H9 (cell line): ENCODE data around the gene TMEM200A. TPM values are rescaled to one million over a fixed set of nuclear protein-coding genes. Genes with fewer than 3 reads are reported as not detected.

Experiments
- DNase-seq: peaks from one replicate; pipeline ENCODE4 v3.0.0-alpha.2; 2017
- H2AFZ ChIP-seq: one replicate; pipeline ENCODE4 v1.6.1; 2013; ENCODE audit warnings: mild to moderate bottlenecking, low read length, control low read depth, moderate library complexity
- H2AK5ac ChIP-seq: 2 replicates; pipeline ENCODE4 v1.6.1; 2013; ENCODE audit warnings: low read length, control low read depth, mixed read lengths; ENCODE audit not compliant: insufficient read length
- H2BK120ac ChIP-seq: one replicate; pipeline ENCODE4 v1.6.1; 2013; ENCODE audit warnings: low read depth, mild to moderate bottlenecking, low read length, control low read depth, inconsistent platforms; ENCODE audit not compliant: poor library complexity, severe bottlenecking
- H2BK12ac ChIP-seq: 2 replicates; pipeline ENCODE4 v1.6.1; 2013; ENCODE audit warnings: low read length, control low read depth, mixed read lengths, low read depth; ENCODE audit not compliant: insufficient read length
- H2BK15ac ChIP-seq: 2 replicates; pipeline ENCODE4 v1.6.1; 2013; ENCODE audit warnings: low read depth, low read length, control low read depth
- H2BK20ac ChIP-seq: one replicate; pipeline ENCODE4 v1.6.1; 2013; ENCODE audit warnings: low read depth, mild to moderate bottlenecking, low read length, control low read depth, inconsistent platforms; ENCODE audit not compliant: poor library complexity, severe bottlenecking
- H2BK5ac ChIP-seq: 2 replicates; pipeline ENCODE4 v1.6.1; 2013; ENCODE audit warnings: low read length, control low read depth, mixed read lengths; ENCODE audit not compliant: insufficient read length
- H3K14ac ChIP-seq: 2 replicates; pipeline ENCODE4 v1.6.1; 2013; ENCODE audit warnings: low read length, control low read depth; ENCODE audit not compliant: insufficient read depth
- H3K18ac ChIP-seq: 2 replicates; pipeline ENCODE4 v1.6.1; 2013; ENCODE audit warnings: low read depth, mild to moderate bottlenecking, mixed read lengths, low read length, control low read depth; ENCODE audit not compliant: insufficient read length
- H3K23ac ChIP-seq: 2 replicates; pipeline ENCODE4 v1.6.1; 2013; ENCODE audit warnings: low read length, control low read depth, mixed read lengths, low read depth; ENCODE audit not compliant: insufficient read length
- H3K23me2 ChIP-seq: 2 replicates; pipeline ENCODE4 v1.6.1; 2013; ENCODE audit warnings: low read depth, mild to moderate bottlenecking, mixed read lengths, low read length, control low read depth; ENCODE audit not compliant: insufficient read length, poor library complexity, severe bottlenecking
- H3K27ac ChIP-seq: 2 replicates; pipeline ENCODE4 v1.5.1; 2013; ENCODE audit warnings: low read length, control low read depth, mixed read lengths, low read depth; ENCODE audit not compliant: insufficient read length
- H3K27me3 ChIP-seq: 2 replicates; pipeline ENCODE4 v1.6.1; 2013; ENCODE audit warnings: low read length, control low read depth, inconsistent platforms; ENCODE audit not compliant: insufficient read depth
- H3K4ac ChIP-seq: 2 replicates; pipeline ENCODE4 v1.6.1; 2013; ENCODE audit warnings: low read depth, mild to moderate bottlenecking, control low read depth, inconsistent platforms, low read length, moderate library complexity
- H3K4me1 ChIP-seq: 2 replicates; pipeline ENCODE4 v1.6.1; 2013; ENCODE audit warnings: low read length, control low read depth, inconsistent platforms; ENCODE audit not compliant: insufficient read depth
- H3K4me2 ChIP-seq: 2 replicates; pipeline ENCODE4 v1.6.1; 2013; ENCODE audit warnings: low read length, control low read depth, mixed read lengths; ENCODE audit not compliant: insufficient read length, insufficient read depth
- H3K56ac ChIP-seq: 2 replicates; pipeline ENCODE4 v1.6.1; 2013; ENCODE audit warnings: low read depth, mild to moderate bottlenecking, mixed read lengths, low read length, control low read depth; ENCODE audit not compliant: insufficient read length
- H3K79me1 ChIP-seq: 2 replicates; pipeline ENCODE4 v1.6.1; 2013; ENCODE audit warnings: low read depth, mild to moderate bottlenecking, moderate library complexity, low read length, control low read depth, inconsistent platforms; ENCODE audit not compliant: insufficient read depth, poor library complexity, severe bottlenecking
- H3K79me2 ChIP-seq: 2 replicates; pipeline ENCODE4 v1.6.1; 2013; ENCODE audit warnings: low read length, control low read depth, inconsistent platforms; ENCODE audit not compliant: insufficient read depth
- H3K9ac ChIP-seq: 2 replicates; pipeline ENCODE4 v1.6.1; 2013; ENCODE audit warnings: low read length, control low read depth, mixed read lengths; ENCODE audit not compliant: insufficient read length; ENCODE audit errors: extremely low read depth
- H3K9me3 ChIP-seq: one replicate; pipeline ENCODE4 v1.6.1; 2013; ENCODE audit warnings: low read depth, low read length, inconsistent platforms; ENCODE audit not compliant: control insufficient read depth
- H3T11ph ChIP-seq: one replicate; pipeline ENCODE4 v1.6.1; 2013; ENCODE audit warnings: mild to moderate bottlenecking, low read length, control low read depth, inconsistent platforms
- H4K20me1 ChIP-seq: one replicate; pipeline ENCODE4 v1.6.1; 2013; ENCODE audit not compliant: control insufficient read depth, insufficient read length, insufficient read depth
- H4K5ac ChIP-seq: 2 replicates; pipeline ENCODE4 v1.6.1; 2013; ENCODE audit warnings: low read depth, mild to moderate bottlenecking, mixed read lengths, low read length, control low read depth; ENCODE audit not compliant: insufficient read length
- H4K8ac ChIP-seq: replicated peaks from 2 replicates; pipeline ENCODE4 v1.6.1; 2013; ENCODE audit warnings: low read length, control low read depth, mixed read lengths, low read depth; ENCODE audit not compliant: insufficient read length
- H4K91ac ChIP-seq: 2 replicates; pipeline ENCODE4 v1.6.1; 2013; ENCODE audit warnings: low read depth, mild to moderate bottlenecking, moderate library complexity, mixed read lengths, low read length, control low read depth; ENCODE audit not compliant: insufficient read length
- H3K27ac Mint-ChIP-seq, 3 experiments: 2 replicates in 2 of 3; 3 replicates in 1 of 3; pipeline ENCODE4 v1.8.0; 2020 to 2021; ENCODE audit warnings: mixed read lengths in 3 of 3, mild to moderate bottlenecking in 1 of 3, moderate library complexity in 1 of 3
- H3K27me3 Mint-ChIP-seq: 2 replicates; pipeline ENCODE4 v1.8.0; 2021; ENCODE audit warnings: low read depth, mild to moderate bottlenecking, moderate library complexity, mixed read lengths
- H3K36me3 Mint-ChIP-seq, 3 experiments: 2 replicates in 2 of 3; 3 replicates in 1 of 3; pipeline ENCODE4 v1.8.0; 2020 to 2021; ENCODE audit warnings: low read depth in 3 of 3, mixed read lengths in 3 of 3; ENCODE audit not compliant: insufficient read depth in 1 of 3
- H3K4me1 Mint-ChIP-seq, 2 experiments: 2 replicates each; pipeline ENCODE4 v1.8.0; 2020; ENCODE audit warnings: mixed read lengths in 2 of 2
- H3K4me3 Mint-ChIP-seq, 2 experiments: 2 replicates in 1 of 2; 3 replicates in 1 of 2; pipeline ENCODE4 v1.8.0; 2020 to 2021; ENCODE audit warnings: mild to moderate bottlenecking in 2 of 2, mixed read lengths in 2 of 2, moderate library complexity in 1 of 2
- H3K9me3 Mint-ChIP-seq, 2 experiments: 2 replicates in 1 of 2; 3 replicates in 1 of 2; pipeline ENCODE4 v1.8.0; 2020; ENCODE audit warnings: mild to moderate bottlenecking in 2 of 2, mixed read lengths in 2 of 2, moderate library complexity in 1 of 2
- CTCF ChIP-seq: fragments of 200-600 bp; sonication (generic); conservative IDR thresholded peaks from 3 replicates; pipeline ENCODE4 v1.8.0; 2021; ENCODE audit warnings: antibody characterized with exemption, mild to moderate bottlenecking
- WGBS: extraction: QIAGEN DNeasy Blood & Tissue Kit; methylation state at CpG from one replicate; pipeline ENCODE4 v1.1.7; 2013; ENCODE audit warnings: missing lambda C conversion rate, low lambda C conversion rate, mixed read lengths; ENCODE audit not compliant: insufficient read length; ENCODE audit errors: extremely low coverage; 5-methylcytosine and 5-hydroxymethylcytosine counted together
- total RNA-seq: library from RNA; stranded (reverse); gene quantifications from 2 replicates; pipeline ENCODE4 v1.2.1, GENCODE V29; 2021

Gene TMEM200A
- total RNA-seq, 1 experiment from 2014 or later, result 6.1 TPM

GRCh38 chr6:130320908-130321307 is 44.9 kb upstream of the TMEM200A start:
- Histone ChIP-seq H2BK120ac (no peak overlapping the region), H3T11ph (no peak overlapping the region), H3K4me1 (no peaks in the 10 kb centered on the region), H2BK15ac (no peak overlapping the region), H4K20me1 (no peaks in the 10 kb centered on the region), H3K79me2 (no peaks in the 10 kb centered on the region), H3K23ac (no peak overlapping the region), H3K9me3 (no peaks in the 10 kb centered on the region), H4K5ac (no peak overlapping the region), H3K9ac (no peak overlapping the region), H3K56ac (no peak overlapping the region), H2AK5ac (no peak overlapping the region), H3K14ac (no peak overlapping the region), H3K27ac (no peak overlapping the region), H3K79me1 (no peaks in the 10 kb centered on the region), H3K4me2 (no peak overlapping the region), H4K8ac (no peak overlapping the region), H2BK20ac (no peak overlapping the region), H2BK12ac (no peak overlapping the region), H2AFZ (no peak overlapping the region), H3K27me3 (no peaks in the 10 kb centered on the region), H3K18ac (no peak overlapping the region), H2BK5ac (no peak overlapping the region), H3K23me2 (no peaks in the 10 kb centered on the region), H4K91ac (no peak overlapping the region), H3K4ac (no peak overlapping the region)
- H3K4me3 Mint-ChIP-seq, result no peak overlapping the region
- no peak overlapping the region for H3K27ac Mint-ChIP-seq
- no peak for DNase-seq
- no peaks in the 10 kb centered on the region for H3K4me1 Mint-ChIP-seq
- H3K27me3 Mint-ChIP-seq, result no peaks in the 10 kb centered on the region
- no peaks in the 10 kb centered on the region for H3K9me3 Mint-ChIP-seq
- H3K36me3 Mint-ChIP-seq, result no peaks in the 10 kb centered on the region
- no CpG with 5 or more reads among the region's 2 CpGs for WGBS
- no peak for TF ChIP-seq CTCF
